A673 (cell line): ENCODE results near the gene SLC26A6. TPM values are rescaled to one million over a fixed set of nuclear protein-coding genes. Genes with fewer than 3 reads are reported as not detected.

ENCODE experiments used
- BruUV-seq: library from RNA; stranded (reverse); fragments of 400-500 nt; replicated peaks from 2 replicates; lab custom pipeline; 2021; lab: Mats Ljungman, UMichigan
- CTCF ChIA-PET: fragments of 300-600 bp; sonication (Branson Sonifier 250); formaldehyde crosslinking; loops from one replicate; lab custom pipeline; 2022; ENCODE audit warnings: antibody characterized with exemption; lab: Charles Lee
- POLR2A ChIA-PET: fragments of 300-600 bp; sonication (Branson Sonifier 250); formaldehyde crosslinking; loops from one replicate; lab custom pipeline; 2022; ENCODE audit warnings: antibody characterized with exemption; ENCODE audit not compliant: low non-redundant PET; lab: Charles Lee
- DNase-seq: peaks from one replicate; pipeline ENCODE4 v3.0.0-alpha.2; 2015; ENCODE audit warnings: low spot score
- H3K27ac ChIP-seq: fragments of 200-600 bp; sonication (generic); 2 replicates; pipeline ENCODE4 v1.5.1; 2016; ENCODE audit warnings: mixed run types, low read depth, mild to moderate bottlenecking, mixed read lengths, antibody characterized with exemption, low read length; ENCODE audit not compliant: poor library complexity, severe bottlenecking
- H3K27me3 ChIP-seq: fragments of 200-600 bp; sonication (generic); replicated peaks from 2 replicates; pipeline ENCODE4 v1.6.1; 2017; ENCODE audit warnings: mixed run types, low read depth, mild to moderate bottlenecking, mixed read lengths, antibody characterized with exemption, low read length; ENCODE audit not compliant: insufficient read depth, poor library complexity
- H3K36me3 ChIP-seq: fragments of 200-600 bp; sonication (generic); 2 replicates; pipeline ENCODE4 v1.6.1; 2016; ENCODE audit warnings: mixed run types, mild to moderate bottlenecking, mixed read lengths, antibody characterized with exemption, low read length; ENCODE audit not compliant: insufficient read depth, poor library complexity, severe bottlenecking
- H3K4me1 ChIP-seq: fragments of 200-600 bp; sonication (generic); 2 replicates; pipeline ENCODE4 v1.6.1; 2017; ENCODE audit warnings: mixed run types, mild to moderate bottlenecking, mixed read lengths, antibody characterized with exemption, low read length; ENCODE audit not compliant: insufficient read depth, poor library complexity, severe bottlenecking
- H3K4me3 ChIP-seq: fragments of 200-600 bp; sonication (generic); 2 replicates; pipeline ENCODE4 v1.5.1; 2016; ENCODE audit warnings: low read depth, mixed run types, mild to moderate bottlenecking, mixed read lengths, low read length; ENCODE audit not compliant: poor library complexity, severe bottlenecking
- H3K9me3 ChIP-seq: fragments of 200-600 bp; sonication (generic); 2 replicates; pipeline ENCODE4 v1.6.1; 2016; ENCODE audit warnings: mixed run types, low read depth, mild to moderate bottlenecking, mixed read lengths, antibody characterized with exemption, low read length; ENCODE audit not compliant: poor library complexity, severe bottlenecking
- EZH2 ChIP-seq: fragments of 200-600 bp; sonication (generic); IDR thresholded peaks from 2 replicates; pipeline ENCODE4 v1.6.1; 2017; ENCODE audit warnings: borderline replicate concordance, low read depth, mild to moderate bottlenecking, mixed read lengths, antibody characterized with exemption, low read length; ENCODE audit not compliant: poor library complexity, severe bottlenecking
- intact Hi-C: fragments of 100-400 bp; cut with micrococcal nuclease; formaldehyde crosslinking; loops from one replicate; pipeline ENCODE4 v1.10.0; 2022; ENCODE audit not compliant: unreplicated experiment
- total RNA-seq: library from RNA; stranded (reverse); gene quantifications from 2 replicates; pipeline ENCODE4 v1.2.3, GENCODE V29; 2021
- TF ChIP-seq, protein P1 (sequence below): fragments of 300-800, 200-600 bp; sonication (generic); conservative IDR thresholded peaks from 2 replicates; pipeline ENCODE4 v1.5.1; 2017; ENCODE audit warnings: low read depth, mild to moderate bottlenecking, antibody characterized with exemption, low read length, moderate library complexity, mixed read lengths

Gene SLC26A6
- total RNA-seq, 1 experiment from 2014 or later, result 12.6 TPM

DNA sequence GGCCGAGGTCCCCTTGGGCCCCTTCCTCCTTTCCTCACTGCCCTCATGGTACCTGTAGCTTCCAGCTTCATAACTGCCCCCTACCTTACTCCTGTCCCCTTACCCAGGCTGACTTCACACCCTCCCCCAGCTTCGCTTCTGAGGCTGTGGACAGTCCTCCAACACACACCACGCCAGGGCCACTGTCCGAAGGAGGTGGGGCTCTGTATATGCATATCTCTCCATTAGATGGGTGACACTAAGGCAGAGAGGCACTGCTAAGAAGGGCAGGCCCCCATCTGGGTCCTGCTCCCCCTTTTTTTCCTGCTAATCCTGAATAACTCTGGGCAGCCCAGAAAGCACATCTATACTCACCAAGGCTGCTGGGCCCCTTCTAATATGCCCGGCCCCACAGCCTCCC, 39.1 kb downstream of the SLC26A6 start:
- no peak for TF ChIP-seq EZH2
- TF ChIP-seq, protein P1, sequence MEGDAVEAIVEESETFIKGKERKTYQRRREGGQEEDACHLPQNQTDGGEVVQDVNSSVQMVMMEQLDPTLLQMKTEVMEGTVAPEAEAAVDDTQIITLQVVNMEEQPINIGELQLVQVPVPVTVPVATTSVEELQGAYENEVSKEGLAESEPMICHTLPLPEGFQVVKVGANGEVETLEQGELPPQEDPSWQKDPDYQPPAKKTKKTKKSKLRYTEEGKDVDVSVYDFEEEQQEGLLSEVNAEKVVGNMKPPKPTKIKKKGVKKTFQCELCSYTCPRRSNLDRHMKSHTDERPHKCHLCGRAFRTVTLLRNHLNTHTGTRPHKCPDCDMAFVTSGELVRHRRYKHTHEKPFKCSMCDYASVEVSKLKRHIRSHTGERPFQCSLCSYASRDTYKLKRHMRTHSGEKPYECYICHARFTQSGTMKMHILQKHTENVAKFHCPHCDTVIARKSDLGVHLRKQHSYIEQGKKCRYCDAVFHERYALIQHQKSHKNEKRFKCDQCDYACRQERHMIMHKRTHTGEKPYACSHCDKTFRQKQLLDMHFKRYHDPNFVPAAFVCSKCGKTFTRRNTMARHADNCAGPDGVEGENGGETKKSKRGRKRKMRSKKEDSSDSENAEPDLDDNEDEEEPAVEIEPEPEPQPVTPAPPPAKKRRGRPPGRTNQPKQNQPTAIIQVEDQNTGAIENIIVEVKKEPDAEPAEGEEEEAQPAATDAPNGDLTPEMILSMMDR, result no peak
- intact Hi-C loops, result no loop called here
- no peaks in the 10 kb centered on the region for H3K27me3 ChIP-seq
- ChIA-PET POLR2A (no interaction called here), CTCF (no interaction called here)
- no peaks in the 10 kb centered on the region for H3K9me3 ChIP-seq
- DNase-seq, result no peak
- H3K36me3 ChIP-seq, result peaks cover 4% of the 10 kb centered on the region
- no peak overlapping the region for H3K27ac ChIP-seq
- no peak overlapping the region for H3K4me3 ChIP-seq
- H3K4me1 ChIP-seq, result peaks cover 24% of the 10 kb centered on the region
- no TSS peak for BruUV-seq

DNA sequence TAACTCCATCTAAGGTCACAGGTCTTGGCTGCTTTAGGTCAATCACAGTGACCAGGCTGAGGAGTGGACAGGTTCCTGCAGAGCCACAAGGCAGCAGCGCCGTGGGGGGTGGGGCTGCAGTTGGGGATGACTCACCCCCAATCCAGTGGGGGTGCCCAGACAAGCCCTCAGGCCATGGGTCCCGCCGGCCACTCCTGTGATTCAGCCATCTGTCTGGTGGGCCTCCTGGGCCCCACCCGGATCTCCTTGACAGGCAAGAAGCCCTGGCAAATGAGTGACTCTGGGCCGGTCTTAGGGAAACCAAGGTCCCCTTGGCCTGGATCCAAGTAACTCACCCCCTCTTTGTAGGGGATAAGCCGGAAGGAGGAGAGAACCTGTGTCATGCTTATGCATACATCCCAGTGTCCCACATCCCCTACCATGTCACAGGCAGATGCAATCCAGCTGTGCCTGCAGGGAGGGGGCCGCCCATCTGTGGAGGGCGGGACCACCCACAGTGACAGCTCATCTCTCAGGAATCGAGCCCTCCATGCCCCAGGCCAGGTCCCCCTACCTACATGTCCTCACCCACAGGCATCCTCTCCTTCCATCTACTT, 39.6 kb downstream of the SLC26A6 start:
- intact Hi-C loops, result no loop called here
- Histone ChIP-seq H3K36me3 (peaks cover 4% of the 10 kb centered on the region), H3K9me3 (no peaks in the 10 kb centered on the region), H3K4me1 (peaks cover 24% of the 10 kb centered on the region), H3K27ac (peak overlapping the region; percentile 13), H3K4me3 (peak overlapping the region; percentile 42), H3K27me3 (no peaks in the 10 kb centered on the region)
- no TSS peak for BruUV-seq
- peak; percentile 70 for DNase-seq
- CTCF ChIA-PET, result no interaction called here
- POLR2A ChIA-PET, result no interaction called here
- TF ChIP-seq, protein P1, result no peak
- TF ChIP-seq EZH2, result no peak

DNA sequence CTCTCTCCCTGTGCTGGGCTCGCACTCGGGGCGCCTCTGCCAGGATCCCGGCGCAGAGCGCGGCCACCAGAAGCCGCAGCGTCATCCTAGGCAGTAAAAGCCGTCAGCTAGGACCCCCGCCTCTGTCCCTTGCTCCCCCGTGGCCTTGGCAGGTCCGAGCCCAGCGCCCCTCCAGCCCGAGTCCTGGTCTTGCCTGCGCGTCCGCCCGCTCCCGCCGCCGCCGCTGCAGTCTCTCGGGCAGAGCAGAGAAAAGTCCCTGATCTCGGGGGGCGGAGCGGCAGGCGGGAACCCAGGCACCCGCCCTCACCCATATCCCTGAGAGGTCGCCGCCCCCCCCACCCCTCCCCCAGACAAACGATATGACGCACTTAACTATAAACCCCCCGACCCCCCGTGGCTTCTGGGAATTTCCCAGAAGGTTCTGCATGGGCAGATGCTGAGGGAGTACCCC, 40.2 kb downstream of the SLC26A6 start, which contains the start of gene COL7A1:
COL7A1 (minus strand) TSS at position 255 of the 451 bp plus-strand sequence; CDS start at position 85, 170 bp downstream.
- no peaks in the 10 kb centered on the region for H3K27me3 ChIP-seq
- H3K27ac ChIP-seq, result peak within 1 kb of the TSS; percentile 13
- no TSS peak for BruUV-seq
- no peaks in the 10 kb centered on the region for H3K9me3 ChIP-seq
- H3K4me3 ChIP-seq, result peak within 1 kb of the TSS; percentile 42
- POLR2A ChIA-PET, result no interaction called here
- peaks cover 3% of the 10 kb centered on the region for H3K36me3 ChIP-seq
- H3K4me1 ChIP-seq, result peaks cover 24% of the 10 kb centered on the region
- DNase-seq, result peak; percentile 32
- CTCF ChIA-PET, result no interaction called here
- no peak for TF ChIP-seq EZH2
- TF ChIP-seq, protein P1, result no peak
- intact Hi-C loops, result no loop called here
